Measurements from ENCODE around the gene TRIM29. TPM values are rescaled to one million over a fixed set of nuclear protein-coding genes. Genes with fewer than 3 reads are reported as not detected.

TRIM29 gene
- total RNA-seq, 2 donors from 2014 or later, result not detected

- Mint-ChIP-seq H3K4me1 (peaks cover 26% of the 10 kb centered on the region), H3K27me3 (ENCODE audit: insufficient read depth) (peaks cover 48% of the 10 kb centered on the region), H3K9me3 (no peaks in the 10 kb centered on the region), H3K36me3 (ENCODE audit: low read depth) (no peaks in the 10 kb centered on the region), H3K27ac (no peak overlapping the region), H3K4me3 (no peak overlapping the region)
- H3K4me1 ChIP-seq (ENCODE audit: control insufficient read depth, insufficient read depth, low read length), result peaks cover 6% of the 10 kb centered on the region
- H3K27me3 ChIP-seq (ENCODE audit: control insufficient read depth, insufficient read depth, low read length, poor library complexity, severe bottlenecking), result no peaks in the 10 kb centered on the region
- peak; percentile 65 for DNase-seq
- no peak overlapping the region for H3K4me3 ChIP-seq (ENCODE audit: low read length)
- whole genome bisulfite sequencing, 2 experiments (ENCODE audit: insufficient coverage in 1 of 2, insufficient read length in 1 of 2), result 86 to 87% methylated on average over 1 to 5 of the region's 5 CpGs
- H3K27ac ChIP-seq (ENCODE audit: low read depth, low read length), result no peak overlapping the region
- no peak overlapping the region for H3K9ac ChIP-seq (ENCODE audit: extremely low read depth, low read length, poor library complexity, severe bottlenecking)
- H3K36me3 ChIP-seq (ENCODE audit: control insufficient read depth, insufficient read depth, low read length), result no peaks in the 10 kb centered on the region
- TF ChIP-seq, protein P1, sequence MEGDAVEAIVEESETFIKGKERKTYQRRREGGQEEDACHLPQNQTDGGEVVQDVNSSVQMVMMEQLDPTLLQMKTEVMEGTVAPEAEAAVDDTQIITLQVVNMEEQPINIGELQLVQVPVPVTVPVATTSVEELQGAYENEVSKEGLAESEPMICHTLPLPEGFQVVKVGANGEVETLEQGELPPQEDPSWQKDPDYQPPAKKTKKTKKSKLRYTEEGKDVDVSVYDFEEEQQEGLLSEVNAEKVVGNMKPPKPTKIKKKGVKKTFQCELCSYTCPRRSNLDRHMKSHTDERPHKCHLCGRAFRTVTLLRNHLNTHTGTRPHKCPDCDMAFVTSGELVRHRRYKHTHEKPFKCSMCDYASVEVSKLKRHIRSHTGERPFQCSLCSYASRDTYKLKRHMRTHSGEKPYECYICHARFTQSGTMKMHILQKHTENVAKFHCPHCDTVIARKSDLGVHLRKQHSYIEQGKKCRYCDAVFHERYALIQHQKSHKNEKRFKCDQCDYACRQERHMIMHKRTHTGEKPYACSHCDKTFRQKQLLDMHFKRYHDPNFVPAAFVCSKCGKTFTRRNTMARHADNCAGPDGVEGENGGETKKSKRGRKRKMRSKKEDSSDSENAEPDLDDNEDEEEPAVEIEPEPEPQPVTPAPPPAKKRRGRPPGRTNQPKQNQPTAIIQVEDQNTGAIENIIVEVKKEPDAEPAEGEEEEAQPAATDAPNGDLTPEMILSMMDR (conservative IDR thresholded peaks at IDR 0.05), result no peak
- H3K9me3 ChIP-seq (ENCODE audit: control insufficient read depth, low read length), result peaks cover 5% of the 10 kb centered on the region
Measured at GRCh38 chr11:120141768-120142423, 4.0 kb upstream of the TRIM29 start.

DNA sequence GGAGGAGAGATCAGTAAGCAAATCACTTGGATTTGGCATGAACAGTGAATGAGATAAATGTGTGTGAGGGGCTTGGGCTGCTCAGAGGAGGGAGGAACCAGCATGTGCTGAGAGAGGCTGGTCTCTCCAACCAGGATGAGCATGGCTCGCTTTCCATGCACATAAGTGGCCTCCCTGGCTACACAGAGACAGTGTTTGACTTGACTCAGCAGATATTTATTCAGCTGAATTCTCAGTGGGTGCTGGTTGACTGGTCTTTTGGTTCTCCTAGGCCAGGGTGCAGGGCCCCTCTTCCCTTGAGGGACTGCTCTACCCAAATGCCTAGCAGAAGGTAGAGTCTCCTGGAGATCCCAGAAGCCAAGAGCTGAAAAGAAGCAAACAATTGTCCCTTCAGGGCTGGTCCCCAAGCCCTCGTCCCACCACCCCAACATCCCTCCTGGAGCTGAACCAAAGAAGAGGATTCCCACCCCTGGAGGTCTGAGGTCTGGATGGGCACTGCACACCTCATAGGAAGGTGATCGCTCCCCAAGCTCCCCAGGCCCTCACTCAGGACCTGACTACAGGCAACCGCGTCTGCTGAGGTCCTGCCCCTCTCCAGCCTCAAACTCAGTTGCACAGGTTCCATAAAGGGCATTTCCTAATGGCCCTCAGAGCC, 3.3 kb upstream of the TRIM29 start:
- peaks cover 26% of the 10 kb centered on the region for H3K4me1 Mint-ChIP-seq
- H3K4me3 Mint-ChIP-seq, result no peak overlapping the region
- no peaks in the 10 kb centered on the region for H3K9me3 Mint-ChIP-seq
- Histone ChIP-seq H3K27me3 (ENCODE audit: control insufficient read depth, insufficient read depth, low read length, poor library complexity, severe bottlenecking) (peaks cover 4% of the 10 kb centered on the region), H3K27ac (ENCODE audit: low read depth, low read length) (no peak overlapping the region), H3K9me3 (ENCODE audit: control insufficient read depth, low read length) (peaks cover 5% of the 10 kb centered on the region), H3K36me3 (ENCODE audit: control insufficient read depth, insufficient read depth, low read length) (no peaks in the 10 kb centered on the region), H3K4me1 (ENCODE audit: control insufficient read depth, insufficient read depth, low read length) (peaks cover 6% of the 10 kb centered on the region), H3K9ac (ENCODE audit: extremely low read depth, low read length, poor library complexity, severe bottlenecking) (no peak overlapping the region), H3K4me3 (ENCODE audit: low read length) (no peak overlapping the region)
- no peaks in the 10 kb centered on the region for H3K36me3 Mint-ChIP-seq (ENCODE audit: low read depth)
- H3K27me3 Mint-ChIP-seq (ENCODE audit: insufficient read depth), result peaks cover 51% of the 10 kb centered on the region
- DNase-seq, result peak; percentile 30
- TF ChIP-seq, protein P1 (conservative IDR thresholded peaks at IDR 0.05), result no peak
- H3K27ac Mint-ChIP-seq, result no peak overlapping the region
- WGBS, 2 experiments (ENCODE audit: insufficient coverage in 1 of 2, insufficient read length in 1 of 2), result 90 to 91% methylated on average over 3 to 5 of the region's 5 CpGs

GRCh38 chr11:120139316-120140069, 1.6 kb upstream of the TRIM29 start:
- Mint-ChIP-seq H3K4me3 (no peak overlapping the region), H3K36me3 (ENCODE audit: low read depth) (no peaks in the 10 kb centered on the region), H3K4me1 (peaks cover 17% of the 10 kb centered on the region), H3K27me3 (ENCODE audit: insufficient read depth) (peaks cover 54% of the 10 kb centered on the region), H3K9me3 (no peaks in the 10 kb centered on the region), H3K27ac (peak overlapping the region; percentile 39)
- H3K9ac ChIP-seq (ENCODE audit: extremely low read depth, low read length, poor library complexity, severe bottlenecking), result no peak overlapping the region
- peaks cover 6% of the 10 kb centered on the region for H3K4me1 ChIP-seq (ENCODE audit: control insufficient read depth, insufficient read depth, low read length)
- no peaks in the 10 kb centered on the region for H3K36me3 ChIP-seq (ENCODE audit: control insufficient read depth, insufficient read depth, low read length)
- no peak overlapping the region for H3K4me3 ChIP-seq (ENCODE audit: low read length)
- H3K27me3 ChIP-seq (ENCODE audit: control insufficient read depth, insufficient read depth, low read length, poor library complexity, severe bottlenecking), result peaks cover 16% of the 10 kb centered on the region
- peaks cover 5% of the 10 kb centered on the region for H3K9me3 ChIP-seq (ENCODE audit: control insufficient read depth, low read length)
- WGBS, 2 experiments (ENCODE audit: insufficient coverage in 1 of 2, insufficient read length in 1 of 2), result 88 to 90% methylated on average over 3 to 7 of the region's 8 CpGs
- TF ChIP-seq, protein P1 (conservative IDR thresholded peaks at IDR 0.05), result no peak
- no peak overlapping the region for H3K27ac ChIP-seq (ENCODE audit: low read depth, low read length)
- DNase-seq, result peak; percentile 54
